Measurements from ENCODE around the gene FOXP1.

DNA sequence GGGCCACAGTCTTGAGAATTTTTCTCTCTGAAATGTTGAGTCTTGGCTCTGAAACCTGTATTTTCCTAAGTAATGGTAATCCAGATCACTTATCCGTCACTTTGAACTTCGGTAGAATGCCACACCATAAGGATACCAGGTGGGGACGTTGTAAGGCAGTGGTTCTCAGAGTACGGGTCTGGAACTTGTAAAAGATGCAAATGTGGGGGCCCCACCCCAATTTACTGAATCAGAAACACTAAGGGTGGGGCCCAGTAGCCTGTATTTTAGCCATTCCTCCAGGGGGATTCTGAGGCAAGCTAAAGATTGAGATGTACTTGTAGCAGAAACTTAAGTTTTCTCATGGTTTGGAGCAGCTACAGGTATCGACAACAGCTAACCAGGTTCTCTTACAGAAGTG is 555.3 kb downstream of the FOXP1 start:
- no peak for TF ChIP-seq EZH2 (IDR thresholded peaks at IDR 0.05; ENCODE audit: borderline replicate concordance, low read length)
- TF ChIP-seq, protein P1, sequence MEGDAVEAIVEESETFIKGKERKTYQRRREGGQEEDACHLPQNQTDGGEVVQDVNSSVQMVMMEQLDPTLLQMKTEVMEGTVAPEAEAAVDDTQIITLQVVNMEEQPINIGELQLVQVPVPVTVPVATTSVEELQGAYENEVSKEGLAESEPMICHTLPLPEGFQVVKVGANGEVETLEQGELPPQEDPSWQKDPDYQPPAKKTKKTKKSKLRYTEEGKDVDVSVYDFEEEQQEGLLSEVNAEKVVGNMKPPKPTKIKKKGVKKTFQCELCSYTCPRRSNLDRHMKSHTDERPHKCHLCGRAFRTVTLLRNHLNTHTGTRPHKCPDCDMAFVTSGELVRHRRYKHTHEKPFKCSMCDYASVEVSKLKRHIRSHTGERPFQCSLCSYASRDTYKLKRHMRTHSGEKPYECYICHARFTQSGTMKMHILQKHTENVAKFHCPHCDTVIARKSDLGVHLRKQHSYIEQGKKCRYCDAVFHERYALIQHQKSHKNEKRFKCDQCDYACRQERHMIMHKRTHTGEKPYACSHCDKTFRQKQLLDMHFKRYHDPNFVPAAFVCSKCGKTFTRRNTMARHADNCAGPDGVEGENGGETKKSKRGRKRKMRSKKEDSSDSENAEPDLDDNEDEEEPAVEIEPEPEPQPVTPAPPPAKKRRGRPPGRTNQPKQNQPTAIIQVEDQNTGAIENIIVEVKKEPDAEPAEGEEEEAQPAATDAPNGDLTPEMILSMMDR (IDR thresholded peaks at IDR 0.05; ENCODE audit: low read length): no peak
